Measurements from ENCODE around the gene FIBIN.
"Not testable (repeated sequence)": the region's sequence is repeated elsewhere in the genome, so short reads cannot be mapped to it uniquely, and the experiment has no call there.

FIBIN gene

DNA sequence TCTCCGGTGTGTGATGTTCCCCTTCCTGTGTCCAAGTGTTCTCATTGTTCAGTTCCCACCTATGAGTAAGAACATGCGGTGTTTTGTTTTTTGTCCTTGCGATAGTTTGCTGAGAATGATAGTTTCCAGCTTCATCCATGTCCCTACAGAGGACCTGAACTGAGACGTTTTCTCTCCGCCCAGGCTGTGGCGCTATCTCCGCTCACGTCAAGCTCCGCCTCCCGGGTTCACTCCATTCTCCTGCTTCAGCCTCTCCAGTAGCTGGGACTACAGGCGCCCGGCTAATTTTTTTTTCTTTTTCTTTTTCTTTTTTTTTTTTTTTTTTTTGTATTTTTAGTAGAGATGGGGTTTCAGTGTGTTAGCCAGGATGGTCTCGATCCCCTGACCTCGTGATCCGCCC is 16.7 kb upstream of the FIBIN start:
- DNase-seq (ENCODE audit: low read depth, low spot score), result not testable (repeated sequence)

DNA sequence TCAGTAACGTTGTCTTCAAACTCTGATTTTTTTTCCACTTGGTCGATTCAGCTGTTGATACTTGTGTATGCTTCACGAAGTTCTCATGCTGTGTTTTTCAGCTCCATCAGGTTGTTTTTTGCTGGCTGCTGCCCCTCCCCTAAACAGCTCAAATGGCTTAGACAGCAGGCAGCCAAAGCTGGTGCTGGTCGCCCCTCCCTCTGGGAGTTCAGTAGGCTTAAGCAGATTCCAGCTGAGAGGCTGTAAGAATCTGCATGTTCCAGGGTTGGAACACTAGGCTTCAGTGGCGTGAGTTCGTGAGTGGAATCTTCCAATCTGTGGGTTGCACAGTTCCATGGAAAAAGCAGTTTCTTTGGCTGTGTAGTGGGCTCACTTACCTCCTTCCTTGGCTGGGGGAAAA is 10.3 kb upstream of the FIBIN start:
- DNase-seq (ENCODE audit: low read depth, low spot score), result no peak

DNA sequence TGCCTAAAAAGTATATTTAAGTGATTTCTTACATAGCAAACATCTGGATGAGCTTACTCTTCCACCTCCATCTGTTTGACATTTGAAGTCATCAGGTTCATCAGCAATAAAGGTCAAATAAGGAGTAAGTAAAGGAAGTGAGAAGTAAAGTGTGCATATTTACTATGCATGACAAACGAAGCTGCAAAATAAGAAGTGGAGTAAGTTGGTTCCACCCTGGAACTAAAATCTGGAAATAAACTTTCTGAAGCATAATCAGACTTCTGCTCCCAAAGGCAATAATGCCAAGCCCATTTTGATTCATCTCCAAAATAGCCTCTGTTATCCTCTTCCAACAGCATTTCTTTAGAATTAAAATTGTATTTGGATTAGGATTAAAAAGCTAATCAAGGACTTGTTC is 8.4 kb upstream of the FIBIN start:
- no peak for DNase-seq (ENCODE audit: low read depth, low spot score)

DNA sequence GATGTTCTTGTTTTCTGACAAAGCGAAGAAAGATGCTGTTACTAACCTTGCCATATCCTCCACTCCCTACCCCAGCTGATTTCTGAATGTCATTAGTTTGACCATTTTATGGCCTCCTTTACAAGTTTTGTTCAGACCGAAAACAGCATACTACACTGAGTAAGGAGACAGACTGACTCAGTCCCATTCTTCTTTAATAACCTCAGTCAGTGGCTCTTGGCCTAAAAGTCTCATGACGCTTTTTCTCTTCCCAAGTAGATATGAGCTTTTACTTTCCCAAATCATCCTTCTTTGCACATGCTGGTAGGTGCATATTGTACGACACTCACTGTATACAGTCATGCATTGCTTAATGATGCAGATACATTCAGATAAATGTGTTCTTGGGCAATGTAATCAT is 8.0 kb upstream of the FIBIN start:
- no peak for DNase-seq (ENCODE audit: low read depth, low spot score)

DNA sequence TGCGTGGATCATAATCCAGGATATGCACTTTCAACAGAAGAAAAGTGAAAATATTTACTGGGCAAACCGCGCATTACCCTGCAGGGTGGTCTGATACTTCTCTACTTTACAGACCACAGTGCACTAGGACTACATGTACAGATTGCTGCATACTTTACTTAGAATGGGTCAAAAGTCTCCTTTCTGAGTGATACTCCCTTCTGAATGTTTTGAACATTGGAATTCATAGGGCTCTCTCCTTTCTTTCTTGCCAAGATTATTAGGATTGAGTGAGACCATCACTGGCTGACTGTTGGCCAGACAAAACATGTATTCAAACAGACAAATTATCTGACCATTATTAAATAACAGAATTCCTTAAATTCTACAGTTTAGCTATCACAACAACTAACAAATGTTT is 6.6 kb upstream of the FIBIN start:
- DNase-seq (ENCODE audit: low read depth, low spot score), result no peak

DNA sequence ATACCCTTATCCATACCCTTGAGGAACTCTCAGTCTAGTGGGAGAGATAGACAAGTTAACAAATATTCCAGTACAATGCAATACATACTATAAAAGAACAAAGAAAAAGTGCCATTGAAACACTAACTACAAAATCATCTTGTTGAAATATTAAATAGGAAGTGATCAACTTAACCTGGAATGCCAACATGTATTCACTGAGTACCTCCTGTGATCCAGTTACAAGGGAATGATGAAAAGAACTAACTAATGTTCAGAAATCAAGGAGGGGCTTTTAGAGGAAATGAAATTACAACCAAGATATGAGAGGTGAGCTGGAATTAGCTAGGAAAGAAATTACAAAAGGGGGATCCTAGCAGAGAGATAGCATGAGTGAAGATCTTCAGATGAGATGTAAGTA is 6.2 kb upstream of the FIBIN start:
- DNase-seq (ENCODE audit: low read depth, low spot score), result no peak

DNA sequence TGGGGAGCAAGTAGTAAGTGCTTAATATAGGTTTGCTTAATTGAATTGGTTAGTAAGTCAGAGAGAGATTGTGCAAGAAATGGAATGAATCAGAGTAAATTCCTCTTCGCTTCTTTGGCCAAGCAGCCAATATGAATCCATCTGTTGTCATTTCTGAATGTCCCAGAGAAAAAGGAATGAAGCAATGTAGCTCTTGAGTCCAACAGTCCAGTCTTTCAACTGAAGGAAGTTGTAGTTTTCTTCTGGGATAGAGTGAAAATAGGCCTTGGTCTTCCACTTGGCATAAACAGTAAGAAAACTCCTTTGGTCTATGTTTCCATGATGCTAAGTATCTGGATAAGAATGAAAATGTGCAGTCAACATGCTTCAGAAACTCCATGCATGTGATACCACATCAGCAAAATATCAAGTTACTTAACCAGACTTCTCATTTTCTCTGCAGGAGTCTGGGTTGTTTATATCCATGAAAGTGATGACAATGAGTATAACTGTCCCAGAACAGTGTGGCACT is 1.8 kb upstream of the FIBIN start:
- DNase-seq (ENCODE audit: low read depth, low spot score), result no peak

DNA sequence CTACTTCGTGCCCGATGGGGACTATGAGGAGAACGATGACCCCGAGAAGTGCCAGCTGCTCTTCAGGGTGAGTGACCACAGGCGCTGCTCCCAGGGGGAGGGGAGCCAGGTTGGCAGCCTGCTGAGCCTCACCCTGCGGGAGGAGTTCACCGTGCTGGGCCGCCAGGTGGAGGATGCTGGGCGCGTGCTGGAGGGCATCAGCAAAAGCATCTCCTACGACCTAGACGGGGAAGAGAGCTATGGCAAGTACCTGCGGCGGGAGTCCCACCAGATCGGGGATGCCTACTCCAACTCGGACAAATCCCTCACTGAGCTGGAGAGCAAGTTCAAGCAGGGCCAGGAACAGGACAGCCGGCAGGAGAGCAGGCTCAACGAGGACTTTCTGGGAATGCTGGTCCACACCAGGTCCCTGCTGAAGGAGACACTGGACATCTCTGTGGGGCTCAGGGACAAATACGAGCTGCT is 751 bp downstream of the FIBIN start:
- DNase-seq (ENCODE audit: low read depth, low spot score), result no peak

DNA sequence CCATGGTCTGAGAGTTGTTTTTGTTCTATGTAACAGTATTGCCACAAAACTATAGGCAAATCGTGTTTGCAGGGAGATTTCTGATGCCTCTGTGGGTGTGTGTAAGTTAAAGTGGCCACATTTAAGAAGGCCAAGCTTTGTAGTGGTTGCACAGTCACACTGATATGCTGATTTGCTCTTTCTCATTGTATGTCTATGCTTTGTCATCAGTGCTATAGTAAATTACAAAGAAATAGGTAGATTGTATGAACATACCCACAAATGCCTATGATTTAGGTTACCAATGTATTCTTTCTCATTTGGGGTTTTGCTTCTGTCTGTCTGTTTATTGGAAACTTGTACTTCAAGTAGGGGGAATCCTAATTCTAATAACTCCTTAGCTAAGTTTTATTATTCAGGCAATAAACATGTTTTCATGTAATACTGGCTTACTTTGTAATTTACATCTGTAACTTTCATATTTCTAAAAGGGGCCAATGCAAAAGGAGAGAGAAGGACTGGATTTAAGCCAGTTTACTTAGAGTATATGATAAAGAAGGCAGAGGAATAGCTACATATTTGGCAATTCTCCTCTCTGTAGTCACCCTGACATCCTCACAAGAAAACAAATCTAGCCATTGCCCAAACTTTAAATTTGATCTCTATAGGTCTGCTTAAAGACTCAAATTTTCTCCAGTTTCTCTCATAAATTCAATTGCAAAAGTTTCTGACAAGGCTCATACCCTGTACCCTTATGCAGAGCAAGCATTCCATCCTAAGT is 2.0 kb downstream of the FIBIN start:
- DNase-seq (ENCODE audit: low read depth, low spot score), result no peak

DNA sequence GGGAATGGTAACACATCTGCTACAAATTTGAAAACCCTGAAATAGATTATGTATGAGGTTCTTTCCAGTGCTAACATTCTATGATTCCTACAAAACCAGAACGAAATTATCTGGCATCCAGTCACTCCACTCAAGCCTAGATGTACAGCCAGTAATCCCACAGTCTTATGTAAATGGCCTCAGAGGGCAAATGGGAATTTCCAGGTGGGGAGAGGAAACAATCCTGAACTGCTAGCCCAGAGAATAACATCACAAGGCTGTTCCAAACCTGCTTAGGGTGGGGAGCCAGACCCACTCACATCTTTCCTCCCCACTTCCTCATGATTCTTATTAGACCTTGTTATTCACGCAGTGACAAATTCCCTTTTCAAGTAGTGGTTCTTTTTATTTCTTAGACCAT is 3.5 kb downstream of the FIBIN start:
- no peak for DNase-seq (ENCODE audit: low read depth, low spot score)

DNA sequence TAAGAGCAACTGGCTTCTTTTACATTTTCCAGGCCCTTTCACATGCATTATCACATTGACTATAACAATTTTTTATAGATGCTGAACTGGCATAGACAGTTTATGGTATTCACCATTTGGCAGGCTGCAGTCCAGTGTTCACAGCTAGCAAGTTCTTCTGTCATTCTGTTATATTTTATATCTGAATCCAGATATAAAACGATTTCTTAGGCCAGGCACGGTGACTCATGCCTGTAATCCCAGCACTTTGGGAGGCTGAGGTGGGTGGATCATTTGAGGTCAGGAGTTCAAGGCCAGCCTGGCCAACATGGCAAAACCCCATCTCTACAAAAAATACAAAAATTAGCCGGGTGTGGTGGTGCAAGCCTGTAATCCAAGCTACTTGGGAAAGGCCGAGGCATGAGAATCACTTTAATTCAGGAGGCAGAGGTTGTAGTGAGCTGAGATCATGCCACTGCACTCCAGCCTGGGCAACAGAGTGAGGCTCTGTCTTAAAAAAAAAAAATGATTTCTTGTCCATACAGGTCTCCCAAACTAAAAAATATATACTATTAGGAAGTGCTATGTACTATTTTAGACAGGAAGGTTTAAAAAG is 7.3 kb downstream of the FIBIN start:
- DNase-seq (ENCODE audit: low read depth, low spot score), result not testable (repeated sequence)

DNA sequence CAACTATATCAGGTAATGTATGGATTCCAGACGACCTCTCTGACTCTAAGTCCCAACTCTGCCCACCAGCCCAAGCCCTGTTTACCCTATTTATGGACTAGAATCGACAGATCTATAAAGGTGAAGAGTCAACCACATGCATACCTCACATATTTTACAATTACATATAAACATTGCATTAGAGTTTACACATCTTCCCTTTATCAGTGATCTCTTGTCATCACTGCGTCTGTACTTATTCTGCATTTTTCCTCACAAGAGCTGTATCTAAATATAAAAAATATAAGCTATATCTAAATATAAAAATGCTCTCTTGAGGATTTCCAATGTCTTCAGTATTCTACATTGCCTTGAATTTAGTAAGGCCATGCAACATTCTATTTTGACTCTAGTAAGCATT is 8.5 kb downstream of the FIBIN start:
- no peak for DNase-seq (ENCODE audit: low read depth, low spot score)

DNA sequence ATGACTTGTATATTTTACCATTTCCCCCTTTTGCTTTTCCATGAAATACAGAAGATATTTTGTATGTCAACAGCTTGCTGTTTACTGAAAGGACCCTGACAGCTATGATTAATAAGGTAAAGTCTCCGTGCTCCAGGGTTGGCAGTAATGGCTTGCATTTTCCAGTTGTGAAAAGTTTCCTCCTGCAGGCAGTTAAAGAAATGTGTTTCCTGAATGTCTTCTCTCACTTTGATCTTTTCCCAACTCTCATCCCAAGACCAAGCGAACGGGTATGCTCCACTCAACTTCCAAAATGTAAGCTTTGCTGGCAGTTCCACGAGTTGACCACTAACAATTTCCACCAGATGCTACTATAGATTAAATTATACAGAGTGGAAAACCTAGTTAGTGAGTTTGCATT is 8.9 kb downstream of the FIBIN start:
- DNase-seq (ENCODE audit: low read depth, low spot score), result no peak

DNA sequence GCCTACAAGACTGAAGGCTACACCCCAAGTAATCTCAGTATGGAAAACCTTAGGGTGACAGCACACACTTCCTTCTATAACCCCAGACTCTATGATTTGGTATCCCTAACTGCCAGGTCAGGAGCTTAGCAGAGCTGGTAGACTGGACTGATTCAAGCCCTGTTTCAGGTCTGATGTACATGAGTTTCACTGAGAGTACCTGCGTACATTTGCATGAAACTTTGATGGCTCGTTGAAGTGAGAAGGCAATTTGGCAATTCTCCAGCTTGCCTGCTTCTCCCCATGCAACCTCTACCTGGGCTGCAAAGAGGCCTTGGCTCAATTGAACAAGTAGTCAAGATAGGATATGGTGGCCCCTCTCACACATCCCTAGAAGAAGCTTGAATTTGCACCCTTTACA is 10.2 kb downstream of the FIBIN start:
- DNase-seq (ENCODE audit: low read depth, low spot score), result no peak

DNA sequence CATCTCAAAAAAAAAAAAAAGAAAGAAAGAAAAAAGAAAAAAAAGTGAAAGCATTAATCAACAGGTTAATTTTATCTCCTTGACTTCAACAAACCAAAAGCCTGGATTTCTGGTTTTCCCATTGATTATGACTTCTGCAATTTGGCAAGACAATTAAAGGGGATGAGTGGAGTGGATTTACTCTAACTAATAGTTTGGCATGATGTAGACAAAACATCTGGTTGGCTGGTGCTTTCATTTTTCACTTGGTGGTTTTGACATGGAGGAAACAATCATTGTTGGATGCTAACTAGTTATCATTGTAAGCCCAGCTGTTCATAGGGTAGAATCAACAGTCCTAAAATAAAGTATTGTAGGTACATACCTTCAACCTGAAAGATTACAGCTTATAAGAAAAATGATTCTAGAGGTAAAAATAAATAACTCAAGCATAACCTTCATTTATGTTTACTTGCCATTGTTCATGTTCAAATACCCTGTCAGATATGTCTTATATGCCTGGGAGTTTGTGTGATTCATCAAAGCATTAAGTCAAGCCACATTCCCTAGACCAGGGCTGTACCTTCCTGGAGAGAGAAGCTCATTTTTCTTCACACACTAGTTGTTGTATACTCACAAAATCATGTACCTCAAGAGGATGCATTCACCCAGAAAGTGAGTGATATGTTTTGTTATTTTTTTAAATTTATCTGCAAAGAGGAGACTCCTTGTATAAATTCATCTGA is 15.1 kb downstream of the FIBIN start:
- DNase-seq (ENCODE audit: low read depth, low spot score), result no peak

DNA sequence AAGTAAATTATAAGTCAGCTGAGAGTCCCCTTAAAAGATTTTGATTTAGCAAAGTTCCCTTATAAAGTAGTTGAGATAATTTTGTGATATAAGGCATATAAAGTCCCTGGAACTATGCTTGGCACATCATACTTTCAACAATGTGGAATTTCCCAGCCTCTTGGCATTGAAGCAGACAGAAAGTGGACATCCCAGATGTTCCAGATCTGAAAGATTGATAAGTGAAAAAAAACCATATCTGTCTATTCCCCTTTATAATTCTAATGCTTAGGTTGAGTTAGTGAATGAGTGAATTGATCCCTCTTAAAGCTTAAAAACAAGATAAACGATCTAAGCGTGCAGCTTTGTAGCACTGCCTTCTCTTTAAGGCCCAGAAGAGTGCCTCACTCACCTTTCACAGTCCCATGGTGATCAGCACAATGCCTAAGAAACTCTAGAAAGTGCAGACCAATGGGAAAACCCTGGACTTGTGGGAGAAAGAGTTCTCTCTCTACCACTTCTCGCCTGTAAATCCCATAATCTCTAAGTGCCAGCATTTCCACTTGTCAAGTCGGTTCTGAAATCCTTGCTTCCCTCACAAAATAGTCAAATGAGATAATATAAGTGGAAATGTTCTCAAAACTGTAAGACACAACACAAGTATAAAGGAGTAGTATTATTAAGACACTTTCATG is 17.8 kb downstream of the FIBIN start:
- DNase-seq (ENCODE audit: low read depth, low spot score), result no peak

DNA sequence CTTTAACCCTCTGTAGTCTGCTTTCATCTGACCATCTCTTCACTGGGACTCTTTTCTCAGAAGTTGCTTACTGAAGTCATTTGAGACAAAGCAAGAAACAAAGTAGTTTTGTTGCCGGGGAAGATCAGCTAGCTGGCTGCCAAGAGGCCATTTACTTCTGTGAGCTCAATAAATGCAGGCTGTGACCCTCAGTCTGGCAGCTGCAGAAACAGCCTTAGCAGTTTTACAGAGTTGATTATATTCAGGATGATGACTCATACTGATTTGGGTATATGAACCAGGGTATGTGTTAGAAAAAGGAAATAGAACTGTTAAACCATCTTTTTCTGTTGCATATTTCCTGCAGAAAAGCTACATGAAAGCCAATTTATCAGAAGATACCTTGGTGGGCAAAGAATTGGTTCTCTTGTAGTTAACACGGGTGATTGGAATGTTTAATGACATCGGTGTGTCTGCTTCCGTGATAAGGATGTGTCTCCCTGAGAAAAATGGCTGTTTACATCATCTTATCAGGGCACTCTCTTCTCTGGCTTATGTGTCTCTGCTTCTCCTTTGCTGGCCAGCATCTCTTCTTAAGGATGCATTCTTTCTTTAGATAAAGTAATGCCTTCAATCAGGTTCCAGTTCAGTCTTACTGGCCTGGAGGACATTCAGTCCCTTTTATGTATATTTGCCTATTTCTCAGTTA is 18.5 kb downstream of the FIBIN start:
- no peak for DNase-seq (ENCODE audit: low read depth, low spot score)

DNA sequence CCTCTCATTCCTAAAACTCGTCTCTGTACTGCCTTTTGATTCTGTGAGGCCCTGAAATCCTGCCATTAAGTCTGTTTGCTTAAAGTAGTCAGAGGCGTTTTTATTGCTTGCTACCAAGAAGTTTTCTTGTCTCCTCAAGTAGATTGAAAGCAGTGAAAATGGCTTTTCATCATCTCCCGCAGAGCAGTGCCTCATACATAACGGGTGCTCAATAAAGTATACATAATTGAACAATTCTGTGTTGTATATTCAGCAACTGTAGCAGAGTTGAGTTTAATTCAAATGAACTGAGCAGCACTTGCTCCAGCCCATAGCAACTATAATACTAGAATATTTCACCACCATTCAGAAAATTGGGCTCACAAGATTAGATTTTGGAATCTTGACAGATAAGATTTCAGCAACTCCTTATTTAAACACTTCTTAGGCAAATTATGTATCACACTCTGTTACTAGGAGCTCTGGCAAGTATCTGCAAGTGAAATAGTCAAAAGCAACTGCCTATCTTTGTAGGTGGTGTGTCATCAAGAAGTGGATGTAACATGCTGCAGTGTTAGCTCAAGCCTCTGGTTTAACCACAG is 20.0 kb downstream of the FIBIN start:
- no peak for DNase-seq (ENCODE audit: low read depth, low spot score)

DNA sequence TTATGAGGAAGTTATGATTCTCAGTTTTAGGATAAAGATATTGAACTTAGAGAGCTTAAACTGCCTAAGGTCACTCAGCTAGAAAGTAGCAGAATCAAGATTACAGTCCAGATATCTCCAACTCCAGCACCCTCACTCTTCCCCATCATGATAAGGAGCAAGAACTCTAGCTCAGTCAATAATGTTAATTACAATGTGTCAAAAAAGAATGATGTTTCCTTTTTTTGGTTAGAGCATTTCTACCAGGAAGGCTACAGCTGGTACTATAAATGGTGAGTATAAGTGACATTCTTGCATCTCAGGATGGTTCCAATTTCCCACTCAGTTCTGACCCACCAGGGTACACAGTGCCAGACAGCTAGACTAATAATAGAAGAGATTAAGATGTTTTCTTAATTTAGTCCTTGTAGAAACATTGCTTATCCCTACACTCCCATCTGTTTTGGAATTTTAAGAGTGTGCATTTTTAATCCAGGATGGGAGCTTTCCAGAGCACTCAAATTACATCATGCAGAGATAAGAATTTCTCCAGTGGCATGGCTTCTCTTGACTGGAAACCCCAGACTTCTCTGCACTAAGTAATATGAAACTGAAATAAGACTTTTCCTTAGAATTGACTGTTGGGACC is 25.1 kb downstream of the FIBIN start:
- DNase-seq (ENCODE audit: low read depth, low spot score), result no peak

DNA sequence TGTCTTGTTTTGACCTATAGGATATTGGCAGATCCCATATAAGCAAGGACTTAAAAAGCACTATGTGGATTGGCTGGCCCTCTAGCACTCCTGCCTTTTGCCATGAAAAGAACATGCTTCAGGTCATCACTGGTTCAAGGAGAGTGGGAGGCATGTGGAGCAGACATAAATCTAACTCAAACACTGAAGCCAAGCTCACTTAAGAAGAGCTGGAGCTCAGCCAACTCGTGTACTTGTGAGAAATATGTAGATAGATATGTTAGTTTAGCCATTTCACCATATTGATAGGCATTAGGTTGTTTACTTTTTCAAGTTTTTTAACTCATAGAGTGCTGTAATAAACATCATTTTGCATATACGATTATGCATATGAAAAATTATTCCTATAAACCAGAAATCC is 26.8 kb downstream of the FIBIN start:
- no peak for DNase-seq (ENCODE audit: low read depth, low spot score)
